OCI-LY7 (cell line): ENCODE measurements around the gene BMP5. TPM values are rescaled to one million over a fixed set of nuclear protein-coding genes. Genes with fewer than 3 reads are reported as not detected.

Experiments
- BruUV-seq: library from RNA; stranded (reverse); fragments of 400-500 nt; replicated peaks from 2 replicates; lab custom pipeline; 2021; lab: Mats Ljungman, UMichigan
- CTCF ChIA-PET: fragments of 300-600 bp; sonication (Branson Sonifier 250); formaldehyde crosslinking; loops from one replicate; lab custom pipeline; 2022; ENCODE audit warnings: antibody characterized with exemption; ENCODE audit not compliant: unreplicated experiment; lab: Charles Lee
- POLR2A ChIA-PET: fragments of 300-600 bp; sonication (Branson Sonifier 250); formaldehyde crosslinking; loops from one replicate; lab custom pipeline; 2022; ENCODE audit warnings: antibody characterized with exemption; lab: Charles Lee
- DNase-seq: peaks from one replicate; pipeline ENCODE4 v3.0.0-alpha.2; 2015; ENCODE audit warnings: low spot score
- H2AFZ ChIP-seq: fragments of 200-600 bp; sonication (generic), shearing (Covaris generic); 2 replicates; pipeline ENCODE4 v1.6.1; 2014; ENCODE audit warnings: mild to moderate bottlenecking, antibody characterized with exemption, low read length, moderate library complexity
- H3K27ac ChIP-seq: fragments of 200-600 bp; sonication (generic); 2 replicates; pipeline ENCODE4 v1.5.1; 2014; ENCODE audit warnings: mixed run types, low read depth, mild to moderate bottlenecking, moderate library complexity, low read length, inconsistent platforms; ENCODE audit not compliant: poor library complexity, severe bottlenecking
- H3K36me3 ChIP-seq: fragments of 200-600 bp; sonication (generic); 2 replicates; pipeline ENCODE4 v1.6.1; 2014; ENCODE audit warnings: mild to moderate bottlenecking, antibody characterized with exemption, low read length, moderate library complexity, mixed read lengths; ENCODE audit not compliant: insufficient read depth
- H3K4me1 ChIP-seq: fragments of 200-600 bp; sonication (generic); 2 replicates; pipeline ENCODE4 v1.5.1; 2014; ENCODE audit warnings: mild to moderate bottlenecking, low read length; ENCODE audit not compliant: insufficient read depth, poor library complexity, severe bottlenecking
- H3K4me2 ChIP-seq: fragments of 200-600 bp; sonication (generic); 2 replicates; pipeline ENCODE4 v1.6.1; 2014; ENCODE audit warnings: mild to moderate bottlenecking, low read length
- H3K4me3 ChIP-seq: fragments of 200-600 bp; sonication (generic); 2 replicates; pipeline ENCODE4 v1.5.1; 2014; ENCODE audit warnings: mild to moderate bottlenecking, low read depth, low read length; ENCODE audit not compliant: poor library complexity, severe bottlenecking
- H3K79me2 ChIP-seq: fragments of 200-600 bp; sonication (generic); 2 replicates; pipeline ENCODE4 v1.6.1; 2016; ENCODE audit warnings: low read depth, mild to moderate bottlenecking, low read length, moderate library complexity, mixed read lengths; ENCODE audit not compliant: insufficient read depth
- H3K9me2 ChIP-seq: fragments of 200-600 bp; sonication (generic); 2 replicates; pipeline ENCODE4 v1.6.1; 2016; ENCODE audit warnings: mild to moderate bottlenecking, low read length, mixed read lengths; ENCODE audit not compliant: insufficient read depth
- H3K9me3 ChIP-seq: fragments of 200-600 bp; sonication (generic); 2 replicates; pipeline ENCODE4 v1.6.1; 2014; ENCODE audit warnings: mild to moderate bottlenecking, mixed run types, low read length, mixed read lengths
- H4K20me1 ChIP-seq: fragments of 200-600 bp; sonication (generic); 2 replicates; pipeline ENCODE4 v1.6.1; 2014; ENCODE audit warnings: mild to moderate bottlenecking, antibody characterized with exemption, low read length, moderate library complexity, mixed read lengths; ENCODE audit not compliant: insufficient read depth
- CTCF ChIP-seq: fragments of 200-600 bp; sonication (generic); conservative IDR thresholded peaks from 2 replicates; pipeline ENCODE4 v1.5.1; 2014; ENCODE audit warnings: mild to moderate bottlenecking, antibody characterized with exemption, low read length, moderate library complexity, mixed read lengths
- EZH2phosphoT487 ChIP-seq: fragments of 200-600 bp; sonication (generic); IDR thresholded peaks from 2 replicates; pipeline ENCODE4 v1.6.1; 2018; ENCODE audit warnings: low read depth, borderline replicate concordance, mild to moderate bottlenecking, mixed run types, antibody characterized with exemption, low read length, moderate library complexity, mixed read lengths
- intact Hi-C: fragments of 100-400 bp; cut with micrococcal nuclease; formaldehyde crosslinking; loops from one replicate; pipeline ENCODE4 v1.10.0; 2022; ENCODE audit not compliant: unreplicated experiment
- total RNA-seq, 2 experiments: library from RNA; depleted of rRNA in 1 of 2; stranded (reverse); fragments of >200 nt in 1 of 2; shearing (Covaris generic) in 1 of 2; gene quantifications; 2 replicates each; pipeline ENCODE4 v1.2.3, GENCODE V29; 2014 to 2022

BMP5 gene
- total RNA-seq, 2 experiments from 2014 or later = not detected

- ChIA-PET CTCF (no interaction called here), POLR2A (no interaction called here)
- Histone ChIP-seq H2AFZ (no peak overlapping the region), H3K9me2 (no peaks in the 10 kb centered on the region), H3K4me2 (no peak overlapping the region), H3K36me3 (no peaks in the 10 kb centered on the region), H3K27ac (no peak overlapping the region), H3K9me3 (no peaks in the 10 kb centered on the region), H3K4me1 (no peaks in the 10 kb centered on the region), H3K4me3 (no peak overlapping the region), H4K20me1 (no peaks in the 10 kb centered on the region), H3K79me2 (no peaks in the 10 kb centered on the region)
- BruUV-seq = no TSS peak
- no peak for TF ChIP-seq EZH2phosphoT487
- DNase-seq = no peak
- intact Hi-C loops = no loop called here
These were observed 55.6 kb downstream of the BMP5 start for GRCh38 chr6:55819811-55820210.

- Histone ChIP-seq H3K36me3 (no peaks in the 10 kb centered on the region), H3K4me3 (no peak overlapping the region), H3K27ac (no peak overlapping the region), H3K4me2 (no peak overlapping the region), H3K79me2 (no peaks in the 10 kb centered on the region), H3K9me3 (no peaks in the 10 kb centered on the region), H3K9me2 (no peaks in the 10 kb centered on the region), H2AFZ (no peak overlapping the region), H4K20me1 (no peaks in the 10 kb centered on the region), H3K4me1 (no peaks in the 10 kb centered on the region)
- TF ChIP-seq EZH2phosphoT487 = no peak
- no peak for TF ChIP-seq CTCF
- ChIA-PET POLR2A (no interaction called here), CTCF (no interaction called here)
- no peak for DNase-seq
- no TSS peak for BruUV-seq
- intact Hi-C loops = no loop called here
These were observed 56.9 kb downstream of the BMP5 start for GRCh38 chr6:55818482-55818881.

- H3K9me3 ChIP-seq = no peaks in the 10 kb centered on the region
- H3K4me1 ChIP-seq = no peaks in the 10 kb centered on the region
- ChIA-PET CTCF (no interaction called here), POLR2A (no interaction called here)
- H4K20me1 ChIP-seq = no peaks in the 10 kb centered on the region
- H3K36me3 ChIP-seq = no peaks in the 10 kb centered on the region
- H3K79me2 ChIP-seq = no peaks in the 10 kb centered on the region
- BruUV-seq = no TSS peak
- TF ChIP-seq CTCF (no peak), EZH2phosphoT487 (no peak)
- no peak for DNase-seq
- no peak overlapping the region for H3K27ac ChIP-seq
- intact Hi-C loops = no loop called here
- H3K4me2 ChIP-seq = no peak overlapping the region
- no peak overlapping the region for H2AFZ ChIP-seq
- H3K4me3 ChIP-seq = no peak overlapping the region
- H3K9me2 ChIP-seq = no peaks in the 10 kb centered on the region
These were observed 62.9 kb downstream of the BMP5 start for GRCh38 chr6:55812509-55812908.
